ENCODE measurements around the gene ILDR1. TPM values are rescaled to one million over a fixed set of nuclear protein-coding genes. Genes with fewer than 3 reads are reported as not detected.

Gene ILDR1
- total RNA-seq, 1 donor from 2014 or later = 3.7 TPM

DNA sequence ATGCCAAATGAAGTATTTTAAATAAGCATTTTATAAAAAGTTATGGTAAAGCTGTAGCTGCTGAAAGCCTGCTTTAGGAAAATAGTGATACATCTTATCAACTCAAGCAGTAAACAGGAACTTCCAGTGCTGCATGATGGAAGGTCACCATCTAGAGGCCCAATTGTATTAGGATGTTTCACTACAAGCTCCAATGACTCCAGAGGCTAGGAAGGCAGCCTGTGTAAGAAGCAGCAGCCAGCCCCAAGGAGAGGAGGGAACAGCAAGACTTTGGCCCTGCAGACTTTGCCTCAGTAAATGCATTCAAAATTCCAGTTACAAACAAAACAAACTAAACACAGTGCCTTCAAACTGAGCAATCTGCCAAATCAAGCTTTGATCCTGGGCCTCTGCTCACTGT, 32.1 kb downstream of the ILDR1 start:
- no peak for DNase-seq (ENCODE audit: extremely low spot score in 2 of 2)
- no peaks in the 10 kb centered on the region for H3K27me3 ChIP-seq
- intact Hi-C loops (cut with DNase I) = no loop called here
- no peak for TF ChIP-seq POLR2A (IDR thresholded peaks at IDR 0.05)
- TF ChIP-seq, protein P1, sequence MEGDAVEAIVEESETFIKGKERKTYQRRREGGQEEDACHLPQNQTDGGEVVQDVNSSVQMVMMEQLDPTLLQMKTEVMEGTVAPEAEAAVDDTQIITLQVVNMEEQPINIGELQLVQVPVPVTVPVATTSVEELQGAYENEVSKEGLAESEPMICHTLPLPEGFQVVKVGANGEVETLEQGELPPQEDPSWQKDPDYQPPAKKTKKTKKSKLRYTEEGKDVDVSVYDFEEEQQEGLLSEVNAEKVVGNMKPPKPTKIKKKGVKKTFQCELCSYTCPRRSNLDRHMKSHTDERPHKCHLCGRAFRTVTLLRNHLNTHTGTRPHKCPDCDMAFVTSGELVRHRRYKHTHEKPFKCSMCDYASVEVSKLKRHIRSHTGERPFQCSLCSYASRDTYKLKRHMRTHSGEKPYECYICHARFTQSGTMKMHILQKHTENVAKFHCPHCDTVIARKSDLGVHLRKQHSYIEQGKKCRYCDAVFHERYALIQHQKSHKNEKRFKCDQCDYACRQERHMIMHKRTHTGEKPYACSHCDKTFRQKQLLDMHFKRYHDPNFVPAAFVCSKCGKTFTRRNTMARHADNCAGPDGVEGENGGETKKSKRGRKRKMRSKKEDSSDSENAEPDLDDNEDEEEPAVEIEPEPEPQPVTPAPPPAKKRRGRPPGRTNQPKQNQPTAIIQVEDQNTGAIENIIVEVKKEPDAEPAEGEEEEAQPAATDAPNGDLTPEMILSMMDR (IDR thresholded peaks at IDR 0.05) = no peak
- TF ChIP-seq POLR2AphosphoS5 (IDR thresholded peaks at IDR 0.05; ENCODE audit: insufficient read depth in 1 of 2, low read depth in 1 of 2) = no peak
- H3K27ac ChIP-seq = no peak overlapping the region
- no peaks in the 10 kb centered on the region for H3K9me3 ChIP-seq
- H3K4me3 ChIP-seq = no peak overlapping the region
- H3K4me1 ChIP-seq = peaks cover 5% of the 10 kb centered on the region
- H3K36me3 ChIP-seq = no peaks in the 10 kb centered on the region

DNA sequence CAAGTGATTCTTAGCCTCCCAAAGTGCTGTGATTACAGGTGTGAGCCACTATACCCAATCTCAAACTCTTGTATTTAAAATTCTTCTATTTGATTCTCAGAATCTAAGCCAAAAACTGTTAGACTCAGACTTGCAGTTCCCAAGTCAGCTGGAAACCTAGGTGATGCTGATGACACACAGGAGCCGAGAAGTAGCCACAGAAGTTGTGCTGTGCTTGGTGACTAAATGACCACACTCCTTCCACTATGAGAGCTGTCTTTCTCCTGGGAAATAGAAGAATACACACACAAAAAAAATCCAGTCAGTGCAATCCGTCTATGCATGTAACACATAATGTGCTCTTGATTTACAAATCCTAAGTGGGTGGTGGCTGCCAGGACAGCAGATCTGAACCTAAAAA, 33.9 kb downstream of the ILDR1 start:
- Histone ChIP-seq H3K4me3 (no peak overlapping the region), H3K9me3 (no peaks in the 10 kb centered on the region), H3K27me3 (no peaks in the 10 kb centered on the region), H3K27ac (no peak overlapping the region), H3K36me3 (no peaks in the 10 kb centered on the region), H3K4me1 (no peaks in the 10 kb centered on the region)
- intact Hi-C loops (cut with DNase I) = no loop called here
- no peak for DNase-seq (ENCODE audit: extremely low spot score in 2 of 2)
- TF ChIP-seq POLR2AphosphoS5 (IDR thresholded peaks at IDR 0.05; ENCODE audit: insufficient read depth in 1 of 2, low read depth in 1 of 2) = no peak
- TF ChIP-seq POLR2A (IDR thresholded peaks at IDR 0.05) = no peak
- TF ChIP-seq, protein P1 (IDR thresholded peaks at IDR 0.05) = no peak

DNA sequence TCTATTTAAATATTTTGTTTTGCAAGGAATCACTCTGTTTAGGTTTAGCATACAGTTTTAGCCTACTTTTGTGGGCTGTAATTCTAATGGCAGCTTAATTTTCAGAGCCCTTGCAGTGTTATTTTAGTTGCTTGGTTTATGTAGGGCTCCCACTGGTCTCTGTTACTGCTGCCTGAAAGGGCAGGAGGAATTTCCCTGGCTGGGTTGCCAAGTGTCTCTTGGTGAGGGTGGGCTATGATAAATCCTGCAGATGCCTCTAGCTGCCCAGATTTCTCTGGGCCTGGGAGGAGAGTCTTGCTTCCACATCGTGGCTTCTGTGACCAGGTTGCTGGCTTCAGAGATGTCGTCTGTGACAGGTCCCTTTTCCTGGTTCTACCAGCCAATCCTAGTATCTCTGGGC, 36.2 kb downstream of the ILDR1 start:
- Histone ChIP-seq H3K4me1 (no peaks in the 10 kb centered on the region), H3K4me3 (no peak overlapping the region), H3K9me3 (no peaks in the 10 kb centered on the region), H3K27ac (no peak overlapping the region), H3K27me3 (no peaks in the 10 kb centered on the region), H3K36me3 (no peaks in the 10 kb centered on the region)
- no peak for DNase-seq (ENCODE audit: extremely low spot score in 2 of 2)
- TF ChIP-seq POLR2A (IDR thresholded peaks at IDR 0.05) = no peak
- no peak for TF ChIP-seq POLR2AphosphoS5 (IDR thresholded peaks at IDR 0.05; ENCODE audit: insufficient read depth in 1 of 2, low read depth in 1 of 2)
- TF ChIP-seq, protein P1 (IDR thresholded peaks at IDR 0.05) = no peak
- intact Hi-C loops (cut with DNase I) = no loop called here

DNA sequence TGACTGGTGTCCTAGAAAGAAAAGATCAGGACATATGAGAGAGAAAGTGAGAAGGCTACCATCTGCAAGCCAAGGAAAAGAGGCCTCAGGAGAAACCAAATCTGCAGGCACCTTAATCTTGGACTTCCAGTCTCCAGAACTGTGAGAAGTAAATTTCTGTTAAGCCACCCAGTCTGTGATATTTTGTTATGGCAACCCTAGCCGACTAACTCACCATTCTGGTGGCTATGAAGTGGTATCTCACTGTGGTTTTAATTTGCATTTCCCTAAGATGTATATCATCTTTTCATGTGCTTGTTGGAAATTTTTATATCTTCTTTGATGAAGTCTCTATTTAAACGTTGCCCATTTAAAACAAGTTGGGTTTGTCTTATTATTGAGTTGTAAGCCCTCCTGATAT, 40.6 kb downstream of the ILDR1 start:
- TF ChIP-seq, protein P1 (IDR thresholded peaks at IDR 0.05) = no peak
- Histone ChIP-seq H3K36me3 (no peaks in the 10 kb centered on the region), H3K27ac (no peak overlapping the region)

DNA sequence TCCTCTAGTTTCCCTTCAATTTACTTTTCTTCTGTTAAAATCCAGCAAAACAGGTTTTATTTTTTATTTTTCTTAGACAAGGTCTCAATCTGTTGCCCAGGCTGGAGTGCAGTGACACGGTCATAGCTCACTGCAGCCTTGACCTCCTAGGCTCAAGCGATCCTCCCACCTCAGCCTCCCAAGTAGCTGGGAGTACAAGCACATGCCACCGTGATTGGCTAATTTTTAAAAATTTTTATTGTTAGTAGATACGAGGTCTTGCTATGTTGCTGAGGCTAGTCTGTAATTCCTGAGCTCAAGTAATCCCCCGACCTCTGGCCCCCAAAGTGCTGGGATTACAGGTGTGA, 41.6 kb downstream of the ILDR1 start:
- no peaks in the 10 kb centered on the region for H3K36me3 ChIP-seq
- peaks cover 5% of the 10 kb centered on the region for H3K4me1 ChIP-seq
- no peak overlapping the region for H3K27ac ChIP-seq
- TF ChIP-seq POLR2A (IDR thresholded peaks at IDR 0.05) = no peak
- no peak for TF ChIP-seq POLR2AphosphoS5 (IDR thresholded peaks at IDR 0.05; ENCODE audit: insufficient read depth in 1 of 2, low read depth in 1 of 2)
- TF ChIP-seq, protein P1 (IDR thresholded peaks at IDR 0.05) = no peak
- H3K9me3 ChIP-seq = no peaks in the 10 kb centered on the region
- no peak overlapping the region for H3K4me3 ChIP-seq
- no peak for DNase-seq (ENCODE audit: extremely low spot score in 2 of 2)
- H3K27me3 ChIP-seq = no peaks in the 10 kb centered on the region
- intact Hi-C loops (cut with DNase I) = no loop called here

More for the DNA sequence above, 40.6 kb downstream of the ILDR1 start:
- H3K9me3 ChIP-seq = no peaks in the 10 kb centered on the region
- H3K27me3 ChIP-seq = no peaks in the 10 kb centered on the region
- peaks cover 5% of the 10 kb centered on the region for H3K4me1 ChIP-seq
- DNase-seq (ENCODE audit: extremely low spot score in 2 of 2) = no peak
- H3K4me3 ChIP-seq = no peak overlapping the region
- intact Hi-C loops (cut with DNase I) = no loop called here
